NCI-H2029 (cell line): ENCODE results near the gene TLL1.

Source experiments
- DNase-seq: peaks from one replicate; lab custom pipeline; 2025; lab: John Stamatoyannopoulos, UW

TLL1 gene

DNA sequence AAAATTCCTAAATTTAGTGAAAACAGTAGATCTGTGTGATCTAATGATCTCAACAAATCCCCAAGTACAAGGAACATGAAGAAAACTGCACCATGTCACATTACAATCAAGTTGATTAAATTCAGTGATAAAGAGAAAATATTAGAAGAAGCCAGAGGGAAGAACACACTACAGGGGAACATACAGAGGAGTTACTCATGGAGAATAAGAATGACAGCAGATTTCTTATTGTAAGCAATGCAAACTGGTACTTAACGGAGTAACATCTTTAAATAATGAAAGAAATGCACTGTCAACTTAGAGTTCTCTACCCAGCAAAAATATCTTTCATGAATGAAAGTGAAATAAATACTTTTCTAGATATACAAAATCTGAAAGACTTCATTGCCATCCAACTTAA is 21.1 kb downstream of the TLL1 start:
- no peak for DNase-seq

GRCh38 chr4:165905405-165906027 is 32.5 kb downstream of the TLL1 start:
- no peak for DNase-seq

DNA sequence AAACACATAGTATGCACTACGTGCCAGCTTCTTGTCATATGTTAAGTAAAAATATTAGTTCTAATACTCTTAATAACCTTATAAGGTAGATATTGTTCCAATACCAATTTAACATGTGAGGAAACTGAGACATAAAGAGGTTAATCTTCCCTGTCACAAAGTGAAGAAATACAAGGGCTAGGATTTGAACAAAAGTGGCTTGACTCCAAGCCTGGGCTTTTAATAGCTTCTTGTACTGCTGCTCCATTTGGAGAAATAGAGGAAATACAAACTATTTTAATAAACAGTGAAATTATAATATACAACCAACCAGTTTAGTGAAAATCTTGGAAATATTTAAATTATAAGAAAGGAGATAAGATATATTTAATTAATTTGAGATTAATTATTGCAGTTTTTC is 33.2 kb downstream of the TLL1 start:
- DNase-seq = no peak

DNA sequence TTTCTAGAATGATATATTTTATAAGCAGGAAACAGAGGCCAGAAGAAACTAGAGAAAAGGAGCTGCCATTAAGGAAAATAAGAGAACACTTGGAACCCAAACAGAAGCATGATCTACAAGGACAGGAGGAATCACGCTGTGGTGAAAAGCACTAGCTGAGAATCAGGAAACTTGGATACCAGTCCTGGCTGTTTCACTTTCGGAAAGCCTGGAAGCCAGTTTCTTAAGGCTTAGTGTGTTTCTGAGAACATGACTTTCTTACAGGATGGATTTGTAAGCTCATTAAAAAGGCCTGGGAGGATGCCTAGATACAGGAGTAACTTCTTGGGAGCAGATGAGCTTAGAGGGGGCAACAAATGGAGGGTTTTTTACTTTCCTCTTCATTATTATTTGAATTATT is 36.9 kb downstream of the TLL1 start:
- DNase-seq = no peak

DNA sequence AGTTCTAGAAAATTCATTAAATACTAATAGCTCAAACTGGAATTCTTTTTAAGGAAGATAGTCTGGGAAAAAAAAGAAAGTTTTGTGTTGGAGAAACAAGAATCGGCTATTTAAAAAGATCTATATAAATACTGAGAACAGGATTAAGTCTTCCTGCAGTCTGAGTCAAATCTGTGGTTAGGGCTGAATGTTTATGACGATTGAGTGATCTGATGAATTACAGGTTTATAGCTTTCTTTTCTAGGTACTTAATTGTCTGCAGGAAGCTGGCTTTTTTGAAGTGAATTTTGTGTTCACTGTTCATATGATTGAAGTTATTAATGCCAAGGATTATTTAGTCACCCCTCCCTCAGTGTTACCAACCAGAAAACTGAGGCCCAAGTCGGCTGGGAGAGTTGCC is 42.2 kb downstream of the TLL1 start:
- no peak for DNase-seq

- no peak for DNase-seq
Measured at GRCh38 chr4:165921546-165921945, 48.5 kb downstream of the TLL1 start.

GRCh38 chr4:165922747-165923146 is 49.7 kb downstream of the TLL1 start:
- DNase-seq = no peak

GRCh38 chr4:165926307-165926706 is 53.3 kb downstream of the TLL1 start:
- no peak for DNase-seq

DNA sequence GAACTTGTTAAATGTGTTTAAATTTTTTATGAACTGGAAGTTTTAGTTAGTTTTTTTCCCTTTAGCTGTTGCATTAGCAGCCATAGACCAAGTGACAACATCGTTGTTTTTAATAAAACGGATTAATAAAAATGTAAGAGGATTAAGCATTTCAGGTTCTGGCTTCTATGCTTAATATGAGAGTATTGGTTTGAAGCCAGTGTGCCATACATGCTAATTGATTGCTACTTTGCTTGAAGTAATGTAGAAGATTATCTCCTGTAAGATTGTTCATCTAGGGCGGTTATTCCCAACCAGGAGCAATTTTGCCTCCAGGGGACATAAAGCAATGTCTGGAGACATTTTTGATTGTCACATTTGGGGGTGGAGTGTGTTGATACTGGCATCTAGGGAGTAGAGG is 54.3 kb downstream of the TLL1 start:
- no peak for DNase-seq

DNA sequence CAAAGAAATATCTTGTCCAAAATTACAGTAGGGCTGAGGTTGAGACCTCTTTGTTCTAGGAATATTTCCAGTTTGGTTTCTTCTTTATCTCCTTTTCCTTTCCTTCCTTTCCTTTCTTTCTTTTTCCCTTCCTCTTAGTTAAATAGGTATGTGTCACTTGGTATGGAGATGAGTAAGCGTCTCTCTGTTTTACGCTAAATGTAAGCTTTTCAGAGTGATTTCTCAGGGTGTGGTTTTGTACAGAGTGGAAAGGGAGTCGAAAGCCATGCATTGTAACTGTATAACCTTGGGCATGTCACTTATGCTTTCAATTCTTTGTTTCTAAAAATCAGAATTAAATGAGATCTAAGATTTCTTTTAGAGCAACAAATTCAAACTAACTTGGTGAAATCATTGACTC is 54.8 kb downstream of the TLL1 start:
- no peak for DNase-seq

- no peak for DNase-seq
Measured at GRCh38 chr4:165928601-165929000, 55.6 kb downstream of the TLL1 start.

GRCh38 chr4:165929662-165930061 is 56.6 kb downstream of the TLL1 start:
- no peak for DNase-seq

DNA sequence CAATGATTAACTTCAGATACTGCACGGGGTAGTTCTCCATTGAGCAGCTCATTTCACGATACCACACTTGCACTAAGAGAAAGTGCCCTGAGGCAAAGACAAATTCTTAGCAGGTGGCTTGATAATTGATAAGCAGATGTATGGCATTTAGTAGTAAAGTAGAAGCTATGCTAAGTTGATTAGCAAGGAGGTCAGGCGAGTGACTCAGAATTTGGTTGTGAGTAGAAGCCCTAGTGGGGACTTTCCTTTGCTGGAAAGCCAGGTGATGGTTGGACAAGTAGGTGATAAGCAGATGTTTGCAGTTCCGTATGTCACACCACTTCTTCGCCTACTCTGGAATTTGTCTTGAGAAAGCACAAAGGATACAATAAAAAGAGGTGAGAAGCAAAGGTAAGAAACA is 58.7 kb downstream of the TLL1 start:
- DNase-seq = no peak

GRCh38 chr4:165944900-165945299 is 71.9 kb downstream of the TLL1 start:
- no peak for DNase-seq

- DNase-seq = no peak
Measured at GRCh38 chr4:165945991-165946390, 73.0 kb downstream of the TLL1 start.

GRCh38 chr4:165947019-165947418 is 74.0 kb downstream of the TLL1 start:
- DNase-seq = no peak

DNA sequence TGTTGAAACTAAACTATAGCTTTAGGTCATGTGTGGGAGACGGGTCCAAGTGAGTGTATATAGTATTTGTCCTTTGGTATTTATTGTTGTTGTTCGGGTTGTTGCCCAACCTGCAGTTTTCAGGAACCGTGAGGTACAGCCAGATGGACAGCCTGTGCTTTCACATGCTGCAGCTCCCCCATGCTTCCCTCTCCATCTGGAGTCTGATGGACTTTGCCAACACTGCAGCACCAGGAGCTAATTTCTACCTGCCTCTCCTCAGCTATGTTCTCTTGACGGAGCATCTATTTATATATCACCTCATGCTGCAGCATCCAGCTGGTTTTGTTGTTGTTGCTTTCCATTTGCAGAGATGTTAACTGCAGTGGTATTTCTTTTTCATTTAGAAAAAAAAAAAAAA is 80.1 kb downstream of the TLL1 start:
- no peak for DNase-seq

DNA sequence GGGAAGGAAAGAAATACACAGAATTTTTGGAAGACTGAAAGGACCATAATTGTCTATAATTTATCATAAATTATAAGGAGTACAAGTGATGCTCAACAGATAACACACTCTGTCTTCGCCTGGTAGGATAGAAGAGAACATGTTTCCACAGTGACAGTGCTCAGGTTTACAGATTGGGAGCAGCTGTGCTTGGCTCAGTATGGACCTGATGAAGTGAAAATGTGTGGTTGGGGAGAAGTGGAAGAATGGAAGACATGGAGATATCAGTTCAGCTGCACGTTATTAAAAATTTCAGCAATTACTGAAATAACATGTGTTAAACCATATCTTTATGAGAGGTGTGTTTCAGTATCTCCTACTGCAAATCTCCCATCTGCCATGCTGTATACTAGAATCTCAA is 90.6 kb downstream of the TLL1 start:
- no peak for DNase-seq

DNA sequence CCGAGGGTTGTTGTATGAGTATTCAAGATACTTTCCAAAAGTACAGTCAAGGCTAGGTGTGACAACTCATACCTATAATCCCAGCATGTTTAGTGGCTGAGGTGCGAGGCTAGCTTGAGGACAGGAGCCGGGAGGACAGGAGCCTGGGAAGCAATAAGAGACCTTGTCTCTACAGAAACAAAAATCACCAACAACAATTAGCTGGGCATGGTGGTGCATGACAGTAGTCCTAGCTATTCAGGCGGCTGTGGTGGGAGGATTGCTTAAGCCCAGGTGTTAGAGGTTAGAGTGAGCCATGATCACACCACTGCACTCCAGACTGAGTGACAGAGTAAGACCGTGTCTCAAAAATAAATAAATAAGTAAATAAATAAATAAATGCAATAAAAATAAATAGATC is 91.6 kb downstream of the TLL1 start:
- no peak for DNase-seq

DNA sequence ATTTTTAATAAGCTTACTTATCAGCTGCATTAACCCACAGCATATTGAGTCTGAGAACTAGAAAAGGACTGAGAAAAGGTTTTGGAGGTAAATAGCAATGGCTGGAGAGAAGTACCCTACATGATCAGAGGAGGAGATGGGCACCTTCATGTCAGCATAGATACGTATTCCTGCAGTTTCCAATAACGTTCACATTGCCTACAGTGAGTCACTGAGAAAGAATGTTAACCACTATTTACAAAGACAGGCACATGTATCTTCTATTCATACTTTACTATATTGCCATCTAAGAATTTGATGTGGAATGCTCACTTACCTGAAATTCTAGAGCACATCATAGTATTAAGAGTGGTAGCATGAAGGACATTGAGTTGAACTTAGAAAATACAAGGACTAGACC is 92.5 kb downstream of the TLL1 start:
- no peak for DNase-seq

DNA sequence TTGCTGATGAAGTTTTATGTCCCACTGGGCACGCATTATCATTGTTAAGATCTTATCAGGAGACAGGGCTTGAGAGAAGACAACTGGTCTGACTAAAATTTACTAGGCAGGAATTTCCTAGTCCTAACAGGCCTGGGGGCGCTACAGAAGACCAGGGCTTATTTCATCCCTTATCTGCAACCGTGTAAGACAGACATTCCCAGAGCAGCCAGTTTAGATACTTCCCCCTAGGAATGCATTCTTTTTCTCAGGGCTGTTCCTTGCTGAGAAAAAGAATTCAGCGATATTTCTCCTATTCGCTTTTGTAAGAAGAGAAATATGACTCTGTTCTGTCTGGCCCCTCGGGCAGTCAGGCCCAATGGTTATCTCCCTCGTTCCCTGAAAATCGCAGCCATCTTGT is 93.8 kb downstream of the TLL1 start:
- no peak for DNase-seq

DNA sequence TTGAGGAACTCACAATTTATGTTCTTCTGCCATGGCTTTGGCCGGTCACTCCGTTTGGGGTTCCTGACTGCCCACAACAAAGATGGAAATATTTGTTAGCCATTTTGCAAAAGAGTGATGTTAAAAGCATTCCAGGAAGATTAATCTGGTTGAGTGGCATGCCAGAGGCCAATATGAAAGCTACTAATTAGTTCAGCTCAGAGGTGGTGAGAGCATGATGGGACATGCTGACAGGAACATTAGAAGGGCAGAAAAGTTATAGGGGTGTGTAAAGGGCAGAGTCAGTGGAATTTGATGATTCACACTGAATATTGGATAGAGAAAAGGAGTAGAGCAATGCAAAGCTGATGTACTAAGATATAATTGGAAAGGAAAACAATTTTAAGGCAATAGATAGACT is 94.4 kb downstream of the TLL1 start:
- no peak for DNase-seq

GRCh38 chr4:165970703-165971420 is 97.8 kb downstream of the TLL1 start:
- DNase-seq = no peak

DNA sequence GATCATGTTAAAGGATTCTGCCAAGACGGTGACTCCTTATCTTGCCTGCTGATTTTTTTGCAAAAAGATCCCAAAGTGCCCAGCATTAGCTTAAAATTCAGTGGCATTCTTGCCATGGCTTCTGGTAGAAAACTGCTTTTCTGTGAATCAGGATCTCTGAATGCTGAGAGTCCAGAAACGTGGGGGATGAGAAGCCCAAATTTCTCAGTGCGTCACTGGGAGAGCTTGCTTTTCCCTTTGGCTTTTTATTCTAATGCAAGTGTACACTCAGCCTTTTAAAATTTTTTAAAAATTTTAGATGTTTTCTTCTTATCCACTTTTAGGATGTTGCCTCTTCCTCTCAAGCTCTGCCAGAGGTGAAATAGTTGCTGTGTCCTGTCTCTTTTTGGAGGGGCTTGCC is 98.4 kb downstream of the TLL1 start:
- DNase-seq = no peak
